AG08396 (cell line): Measurements from ENCODE around the gene ZNF799.
A peak's percentile ranks its signal among the peaks of the same experiment; 100 is the strongest.
"Not testable (repeated sequence)": the region's sequence is repeated elsewhere in the genome, so short reads cannot be mapped to it uniquely, and the experiment has no call there.

Source experiments
- DNase-seq: peaks from one replicate; pipeline ENCODE4 v3.0.0; 2012; ENCODE audit warnings: low spot score, mixed read lengths

ZNF799 gene

GRCh38 chr19:12400633-12401502, at the start of gene ZNF799:
ZNF799 (minus strand) TSS chr19:12401271; CDS start chr19:12401070, 201 bp downstream.
- DNase-seq = peak; percentile 91

- no peak for DNase-seq
Measured at GRCh38 chr19:12450844-12451243, 49.8 kb upstream of the ZNF799 start.

- no peak for DNase-seq
Measured at GRCh38 chr19:12448808-12449207, 47.7 kb upstream of the ZNF799 start.

GRCh38 chr19:12440541-12441316, 39.7 kb upstream of the ZNF799 start, which contains the start of gene ZNF443:
ZNF443 (minus strand) TSS chr19:12441021; CDS start chr19:12440914, 107 bp downstream.
- peak; percentile 92 for DNase-seq

- not testable (repeated sequence) for DNase-seq
Measured at GRCh38 chr19:12439686-12440540, 38.8 kb upstream of the ZNF799 start.

GRCh38 chr19:12430726-12431299, 29.7 kb upstream of the ZNF799 start:
- not testable (repeated sequence) for DNase-seq

GRCh38 chr19:12425888-12426274, 24.8 kb upstream of the ZNF799 start:
- no peak for DNase-seq

- DNase-seq = no peak
Measured at GRCh38 chr19:12425236-12425887, 24.3 kb upstream of the ZNF799 start.

- DNase-seq = not testable (repeated sequence)
Measured at GRCh38 chr19:12417273-12417672, 16.2 kb upstream of the ZNF799 start.

GRCh38 chr19:12411893-12412292, 10.8 kb upstream of the ZNF799 start:
- no peak for DNase-seq

GRCh38 chr19:12399901-12400632, 1.0 kb downstream of the ZNF799 start:
- DNase-seq = peak; percentile 12

- not testable (repeated sequence) for DNase-seq
Measured at GRCh38 chr19:12391148-12391547, 9.9 kb downstream of the ZNF799 start.

GRCh38 chr19:12386365-12386764, 14.7 kb downstream of the ZNF799 start:
- not testable (repeated sequence) for DNase-seq

- DNase-seq = no peak
Measured at GRCh38 chr19:12380444-12380737, 20.7 kb downstream of the ZNF799 start.

- no peak for DNase-seq
Measured at GRCh38 chr19:12379732-12380443, 21.2 kb downstream of the ZNF799 start.

GRCh38 chr19:12374026-12374425, 27.0 kb downstream of the ZNF799 start:
- DNase-seq = no peak

GRCh38 chr19:12365236-12366162, 35.6 kb downstream of the ZNF799 start, which contains the start of gene ZNF442:
ZNF442 (minus strand) TSS chr19:12365683; CDS start chr19:12363631, 2,052 bp downstream.
- peak; percentile 97 for DNase-seq

GRCh38 chr19:12364391-12365235, 36.5 kb downstream of the ZNF799 start:
- DNase-seq = peak; percentile 52
